Endothelial cell of umbilical vein (primary cell): ENCODE measurements around the gene SPTBN5. TPM values are rescaled to one million over a fixed set of nuclear protein-coding genes. Genes with fewer than 3 reads are reported as not detected.

Experiments
- BruUV-seq: library from RNA; stranded (reverse); fragments of 400-500 nt; replicated peaks from 2 replicates; lab custom pipeline; 2021; lab: Mats Ljungman, UMichigan
- CTCF ChIA-PET: fragments of 300-600, 350-600 bp; sonication (Branson Sonifier 250); formaldehyde crosslinking; loops from one replicate; lab custom pipeline; 2021; ENCODE audit warnings: antibody characterized with exemption, inconsistent platforms; lab: Charles Lee
- POLR2A ChIA-PET: fragments of 300-600, 350-600 bp; sonication (Branson Sonifier 250); formaldehyde crosslinking; loops from one replicate; lab custom pipeline; 2021; ENCODE audit warnings: antibody characterized with exemption, inconsistent platforms; lab: Charles Lee
- DNase-seq: peaks from one replicate; pipeline ENCODE4 v3.0.0-alpha.2; 2011; ENCODE audit warnings: low read depth, low spot score
- FAIRE-seq: peaks from 2 replicates; lab custom pipeline; 2011; peaks lifted over from hg19 to GRCh38; lab: Jason Lieb, UNC
- H2AFZ ChIP-seq: 2 replicates; pipeline ENCODE4 v1.6.0; 2012; ENCODE audit warnings: low read depth, low read length, control low read depth, inconsistent platforms
- H3K27ac ChIP-seq: 2 replicates; pipeline ENCODE4 v1.5.1; 2011; ENCODE audit warnings: low read depth, mild to moderate bottlenecking, control low read depth, low read length, moderate library complexity; ENCODE audit not compliant: insufficient read depth
- H3K27me3 ChIP-seq, 2 experiments: 2 replicates each; pipeline versions ENCODE4 v1.6.0 to v1.6.1; 2011; ENCODE audit warnings: low read length in 2 of 2, mixed read lengths in 1 of 2; ENCODE audit not compliant: control insufficient read depth in 2 of 2, insufficient read depth in 2 of 2
- H3K36me3 ChIP-seq, 2 experiments: 2 replicates in 1 of 2; 3 replicates in 1 of 2; pipeline ENCODE4 v1.5.1; 2011; ENCODE audit warnings: low read length in 2 of 2, mild to moderate bottlenecking in 1 of 2, moderate library complexity in 1 of 2; ENCODE audit not compliant: control insufficient read depth in 2 of 2, insufficient read depth in 2 of 2; ENCODE audit errors: extremely low read depth in 1 of 2
- H3K4me1 ChIP-seq: 3 replicates; pipeline ENCODE4 v1.5.1; 2011; ENCODE audit warnings: mild to moderate bottlenecking, low read length; ENCODE audit not compliant: control insufficient read depth, insufficient read depth; ENCODE audit errors: extremely low read depth
- H3K4me2 ChIP-seq: 2 replicates; pipeline ENCODE4 v1.6.1; 2011; ENCODE audit warnings: low read length, control low read depth, mixed read lengths; ENCODE audit not compliant: insufficient read depth
- H3K4me3 ChIP-seq, 3 experiments: fragments of 200-600 bp in 1 of 3; sonication (generic), shearing (Covaris generic) in 1 of 3; replicated peaks in 1 of 3; 2 replicates each; pipeline ENCODE4 v1.5.1; 2011 to 2016; ENCODE audit warnings: control low read depth in 3 of 3, low read length in 3 of 3, mild to moderate bottlenecking in 2 of 3, inconsistent platforms in 1 of 3, low read depth in 1 of 3, moderate library complexity in 1 of 3; ENCODE audit not compliant: insufficient read depth in 1 of 3
- H3K79me2 ChIP-seq: 2 replicates; pipeline ENCODE4 v1.6.0; 2012; ENCODE audit warnings: low read length, inconsistent platforms; ENCODE audit not compliant: control insufficient read depth, insufficient read depth
- H3K9ac ChIP-seq: replicated peaks from 2 replicates; pipeline ENCODE3; 2011; ENCODE audit warnings: low read length, control low read depth; ENCODE audit not compliant: insufficient read depth; ENCODE audit errors: extremely low read depth
- H3K9me1 ChIP-seq: replicated peaks from 3 replicates; pipeline ENCODE4 v1.6.0; 2011; ENCODE audit warnings: mild to moderate bottlenecking, low read length; ENCODE audit not compliant: control insufficient read depth, insufficient read depth; ENCODE audit errors: extremely low read depth
- H3K9me3 ChIP-seq: replicated peaks from 2 replicates; pipeline ENCODE4 v1.5.1; 2012; ENCODE audit warnings: low read length, inconsistent platforms; ENCODE audit not compliant: control insufficient read depth, insufficient read depth
- H4K20me1 ChIP-seq: replicated peaks from 2 replicates; pipeline ENCODE3; 2011; ENCODE audit warnings: mild to moderate bottlenecking, low read length; ENCODE audit not compliant: control insufficient read depth, insufficient read depth; ENCODE audit errors: extremely low read depth
- EZH2 ChIP-seq: IDR thresholded peaks from 2 replicates; pipeline ENCODE4 v1.6.1; 2012; ENCODE audit warnings: borderline replicate concordance, low read depth, mild to moderate bottlenecking, moderate library complexity, low read length, inconsistent platforms; ENCODE audit not compliant: severe bottlenecking
- FOS ChIP-seq: IDR thresholded peaks from 2 replicates; pipeline ENCODE4 v1.6.1; 2011; ENCODE audit warnings: mild to moderate bottlenecking, low read length, moderate library complexity, borderline replicate concordance; ENCODE audit not compliant: insufficient read depth
- GATA2 ChIP-seq: IDR thresholded peaks from 2 replicates; pipeline ENCODE4 v1.7.0; 2011; ENCODE audit warnings: low read depth, mild to moderate bottlenecking, moderate library complexity, mixed read lengths, low read length; ENCODE audit not compliant: insufficient read length, insufficient read depth
- JUN ChIP-seq: IDR thresholded peaks from 2 replicates; pipeline ENCODE4 v1.6.1; 2011; ENCODE audit warnings: borderline replicate concordance, low read depth; ENCODE audit not compliant: insufficient read length, insufficient read depth
- MYC ChIP-seq: IDR thresholded peaks from one replicate; pipeline ENCODE4 v1.6.1; 2011; ENCODE audit warnings: mild to moderate bottlenecking, low read depth, low read length
- POLR2A ChIP-seq: IDR thresholded peaks from 2 replicates; pipeline ENCODE4 v1.6.1; 2012; ENCODE audit warnings: low read depth, mild to moderate bottlenecking, control low read depth, low read length
- POLR2AphosphoS5 ChIP-seq: IDR thresholded peaks from 2 replicates; pipeline ENCODE4 v1.6.1; 2012; ENCODE audit warnings: low read depth, mild to moderate bottlenecking, control low read depth, low read length, moderate library complexity; ENCODE audit not compliant: insufficient read depth
- dilution Hi-C: fragments of 300-500 bp; cut with MboI; formaldehyde crosslinking; loops from one replicate; pipeline ENCODE4 v1.15.0; 2019; ENCODE audit warnings: low sequenced_read_pairs; ENCODE audit not compliant: extremely low pct_ligation_motif_present
- intact Hi-C: fragments of 100-400 bp; cut with micrococcal nuclease; formaldehyde crosslinking; loops from one replicate; pipeline ENCODE4 v1.10.0; 2022
- polyA plus RNA-seq, 4 experiments: library from polyadenylated mRNA; depleted of rRNA in 3 of 4; stranded (reverse) in 3 of 4; unstranded in 1 of 4; fragments of >200 nt; gene quantifications; 2 replicates each; pipeline versions ENCODE4 v1.2.1 to v1.2.3, GENCODE V29; 2011 to 2012; ENCODE audit warnings: missing spikeins in 1 of 4
- total RNA-seq: library from RNA; stranded (reverse); gene quantifications from 2 replicates; pipeline ENCODE4 v1.2.3, GENCODE V29; 2021
- TF ChIP-seq, protein P1 (sequence below): IDR thresholded peaks from 2 replicates; pipeline ENCODE4 v1.6.1; 2011; ENCODE audit not compliant: insufficient read depth, insufficient read length
- TF ChIP-seq, protein P2 (sequence below), 2 donors: IDR thresholded peaks; 1 replicate in 1 of 2; 2 replicates in 1 of 2; pipeline ENCODE4 v1.5.1; 2011; ENCODE audit warnings: low read length in 2 of 2, mild to moderate bottlenecking in 2 of 2, moderate library complexity in 2 of 2, control low read depth in 1 of 2, inconsistent platforms in 1 of 2, low read depth in 1 of 2; ENCODE audit not compliant: insufficient read depth in 1 of 2; ENCODE audit errors: extremely low read depth in 1 of 2

SPTBN5 gene
- total and polyA plus RNA-seq, 2 donors (not counting 3 experiments of a cell fraction or from before 2014, with no cell fraction given): 12.0 to 19.0 TPM

DNA sequence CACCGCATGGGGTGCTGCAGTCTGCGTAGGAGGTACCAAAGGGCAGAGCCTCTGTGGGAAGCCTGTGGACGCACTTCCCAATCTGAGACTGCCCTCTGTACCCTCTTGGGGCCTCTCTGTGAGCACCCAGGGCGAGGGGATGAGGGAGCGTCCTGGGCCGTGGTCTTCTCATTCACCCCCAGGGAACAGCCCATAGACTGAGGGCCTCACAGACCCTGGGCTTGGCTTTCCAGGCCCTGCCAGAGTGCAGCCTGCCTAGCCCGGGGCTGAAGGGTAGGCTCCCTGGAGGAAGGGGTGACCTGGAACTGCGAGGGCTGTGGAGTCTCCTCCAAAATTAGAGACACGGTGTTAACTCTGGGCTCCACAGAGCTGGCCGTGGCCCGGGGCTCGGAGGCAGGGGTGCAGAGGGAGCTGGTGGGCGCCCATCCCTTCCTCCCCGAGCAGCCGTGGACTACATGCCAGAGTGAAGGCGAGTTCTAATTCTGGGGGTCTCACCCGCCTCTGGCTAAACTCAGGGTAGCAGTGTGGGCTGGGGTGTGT, 468 bp upstream of the SPTBN5 start:
- POLR2A ChIA-PET: no interaction called here
- TF ChIP-seq, protein P1, sequence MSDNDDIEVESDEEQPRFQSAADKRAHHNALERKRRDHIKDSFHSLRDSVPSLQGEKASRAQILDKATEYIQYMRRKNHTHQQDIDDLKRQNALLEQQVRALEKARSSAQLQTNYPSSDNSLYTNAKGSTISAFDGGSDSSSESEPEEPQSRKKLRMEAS: no peak
- TF ChIP-seq JUN (no peak), POLR2A (no peak), FOS (no peak), POLR2AphosphoS5 (no peak), MYC (no peak), EZH2 (no peak), GATA2 (no peak)
- TF ChIP-seq, protein P2, sequence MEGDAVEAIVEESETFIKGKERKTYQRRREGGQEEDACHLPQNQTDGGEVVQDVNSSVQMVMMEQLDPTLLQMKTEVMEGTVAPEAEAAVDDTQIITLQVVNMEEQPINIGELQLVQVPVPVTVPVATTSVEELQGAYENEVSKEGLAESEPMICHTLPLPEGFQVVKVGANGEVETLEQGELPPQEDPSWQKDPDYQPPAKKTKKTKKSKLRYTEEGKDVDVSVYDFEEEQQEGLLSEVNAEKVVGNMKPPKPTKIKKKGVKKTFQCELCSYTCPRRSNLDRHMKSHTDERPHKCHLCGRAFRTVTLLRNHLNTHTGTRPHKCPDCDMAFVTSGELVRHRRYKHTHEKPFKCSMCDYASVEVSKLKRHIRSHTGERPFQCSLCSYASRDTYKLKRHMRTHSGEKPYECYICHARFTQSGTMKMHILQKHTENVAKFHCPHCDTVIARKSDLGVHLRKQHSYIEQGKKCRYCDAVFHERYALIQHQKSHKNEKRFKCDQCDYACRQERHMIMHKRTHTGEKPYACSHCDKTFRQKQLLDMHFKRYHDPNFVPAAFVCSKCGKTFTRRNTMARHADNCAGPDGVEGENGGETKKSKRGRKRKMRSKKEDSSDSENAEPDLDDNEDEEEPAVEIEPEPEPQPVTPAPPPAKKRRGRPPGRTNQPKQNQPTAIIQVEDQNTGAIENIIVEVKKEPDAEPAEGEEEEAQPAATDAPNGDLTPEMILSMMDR (IDR thresholded peaks at IDR 0.05; ENCODE audit: extremely low read depth in 1 of 2, insufficient read depth in 1 of 2, low read depth in 1 of 2, low read length in 2 of 2): no peak
- no peak for DNase-seq
- Histone ChIP-seq H4K20me1 (no peaks in the 10 kb centered on the region), H3K4me3 (no peak overlapping the region), H3K27me3 (no peaks in the 10 kb centered on the region), H3K9me3 (no peaks in the 10 kb centered on the region), H3K4me1 (peaks cover 16% of the 10 kb centered on the region), H3K36me3 (peaks cover 0 to 15% of the 10 kb centered on the region in 2 experiments), H3K9me1 (no peaks in the 10 kb centered on the region), H3K4me2 (no peak overlapping the region), H2AFZ (no peak overlapping the region), H3K79me2 (no peaks in the 10 kb centered on the region), H3K27ac (peak overlapping the region; percentile 73), H3K9ac (peak overlapping the region; percentile 24)
- no peak for FAIRE-seq
- BruUV-seq: no TSS peak
- CTCF ChIA-PET: interaction anchor here (1.1 to 2.0 kb wide), 4 partner anchors 10 to 291 kb away, joined by 3 to 27 read pairs (median 4); partner anchors contain the start of gene MAPKBP1
- intact Hi-C loops (loop anchor here (2.0 to 5.0 kb wide), 2 partner anchors 67 to 120 kb away; partner anchors contain the start of genes JMJD7 and MAPKBP1), dilution Hi-C loops (no loop called here)
